Measurements from ENCODE around the gene PPP1R3A. TPM values are rescaled to one million over a fixed set of nuclear protein-coding genes. Genes with fewer than 3 reads are reported as not detected.

The PPP1R3A gene
- not detected in 2 replicates for total RNA-seq (2014; rRNA removed; shearing (Covaris generic))
- polyA plus RNA-seq (2016; fragmentation: Nextera tagmentation; extraction: Ambion mirVana), result not detected in 2 replicates

GRCh38 chr7:113918946-113919345, at the start of gene PPP1R3A:
TSS of gene PPP1R3A (minus strand) at chr7:113919009. CDS start at chr7:113918996, 13 bp downstream.
- Histone ChIP-seq H3K4me3 (no peak within 1 kb of the TSS), H3K27me3 (replicated peaks; ENCODE audit: insufficient read depth) (no peaks in the 10 kb centered on the region), H3K27ac (no peak within 1 kb of the TSS), H3K9me3 (ENCODE audit: low read depth) (no peaks in the 10 kb centered on the region), H3K9ac (no peak within 1 kb of the TSS), H3K79me2 (ENCODE audit: insufficient read depth) (no peaks in the 10 kb centered on the region), H4K20me1 (ENCODE audit: insufficient read depth) (no peaks in the 10 kb centered on the region), H3K9me2 (ENCODE audit: insufficient read depth) (no peaks in the 10 kb centered on the region), H2AFZ (no peak within 1 kb of the TSS), H3F3A (ENCODE audit: insufficient read depth) (no peaks in the 10 kb centered on the region), H3K36me3 (ENCODE audit: low read depth) (no peaks in the 10 kb centered on the region), H3K4me2 (ENCODE audit: unreplicated experiment) (no peak within 1 kb of the TSS), H3K4me1 (ENCODE audit: insufficient read depth) (no peaks in the 10 kb centered on the region)
- in situ Hi-C loops (cut with MboI), result no loop called here
- no peak for DNase-seq
- 6 to 7% methylated on average over 2 of the region's 2 CpGs for WGBS, 2 experiments (ENCODE audit: low coverage in 1 of 2, low lambda C conversion rate in 2 of 2, missing lambda C conversion rate in 2 of 2)
- TF ChIP-seq EZH2 (IDR thresholded peaks at IDR 0.05; ENCODE audit: insufficient read depth, poor library complexity, severe bottlenecking) (no peak), EZH2phosphoT487 (IDR thresholded peaks at IDR 0.05; ENCODE audit: insufficient read depth, low read depth) (no peak)

GRCh38 chr7:113963356-113963755, 44.5 kb upstream of the PPP1R3A start:
- in situ Hi-C loops (cut with MboI), result no loop called here
- no peaks in the 10 kb centered on the region for H3K36me3 ChIP-seq (ENCODE audit: low read depth)
- no peak overlapping the region for H3K4me3 ChIP-seq
- no peak overlapping the region for H3K4me2 ChIP-seq (ENCODE audit: unreplicated experiment)
- H3K9me3 ChIP-seq (ENCODE audit: low read depth), result no peaks in the 10 kb centered on the region
- 7 to 8% methylated on average over 2 of the region's 2 CpGs for WGBS, 2 experiments (ENCODE audit: low coverage in 1 of 2, low lambda C conversion rate in 2 of 2, missing lambda C conversion rate in 2 of 2)
- H3K4me1 ChIP-seq (ENCODE audit: insufficient read depth), result no peaks in the 10 kb centered on the region
- H3K9ac ChIP-seq, result no peak overlapping the region
- H4K20me1 ChIP-seq (ENCODE audit: insufficient read depth), result no peaks in the 10 kb centered on the region
- no peaks in the 10 kb centered on the region for H3K79me2 ChIP-seq (ENCODE audit: insufficient read depth)
- H3F3A ChIP-seq (ENCODE audit: insufficient read depth), result no peaks in the 10 kb centered on the region
- no peak for DNase-seq
- H2AFZ ChIP-seq, result no peak overlapping the region
- no peaks in the 10 kb centered on the region for H3K9me2 ChIP-seq (ENCODE audit: insufficient read depth)
- H3K27ac ChIP-seq, result no peak overlapping the region
- no peaks in the 10 kb centered on the region for H3K27me3 ChIP-seq (replicated peaks; ENCODE audit: insufficient read depth)
- TF ChIP-seq EZH2 (IDR thresholded peaks at IDR 0.05; ENCODE audit: insufficient read depth, poor library complexity, severe bottlenecking) (no peak), EZH2phosphoT487 (IDR thresholded peaks at IDR 0.05; ENCODE audit: insufficient read depth, low read depth) (no peak)

- H4K20me1 ChIP-seq (ENCODE audit: insufficient read depth), result no peaks in the 10 kb centered on the region
- no peaks in the 10 kb centered on the region for H3K9me3 ChIP-seq (ENCODE audit: low read depth)
- WGBS, 2 experiments (ENCODE audit: low coverage in 1 of 2, low lambda C conversion rate in 2 of 2, missing lambda C conversion rate in 2 of 2), result 15 to 28% methylated on average over 2 of the region's 2 CpGs
- no peaks in the 10 kb centered on the region for H3K27me3 ChIP-seq (replicated peaks; ENCODE audit: insufficient read depth)
- no peak overlapping the region for H3K9ac ChIP-seq
- no peaks in the 10 kb centered on the region for H3F3A ChIP-seq (ENCODE audit: insufficient read depth)
- in situ Hi-C loops (cut with MboI), result no loop called here
- H3K4me1 ChIP-seq (ENCODE audit: insufficient read depth), result no peaks in the 10 kb centered on the region
- no peak for DNase-seq
- TF ChIP-seq EZH2 (IDR thresholded peaks at IDR 0.05; ENCODE audit: insufficient read depth, poor library complexity, severe bottlenecking) (no peak), EZH2phosphoT487 (IDR thresholded peaks at IDR 0.05; ENCODE audit: insufficient read depth, low read depth) (no peak)
- no peak overlapping the region for H3K4me3 ChIP-seq
- no peaks in the 10 kb centered on the region for H3K79me2 ChIP-seq (ENCODE audit: insufficient read depth)
- no peak overlapping the region for H3K27ac ChIP-seq
- no peak overlapping the region for H3K4me2 ChIP-seq (ENCODE audit: unreplicated experiment)
- no peaks in the 10 kb centered on the region for H3K9me2 ChIP-seq (ENCODE audit: insufficient read depth)
- H2AFZ ChIP-seq, result no peak overlapping the region
- no peaks in the 10 kb centered on the region for H3K36me3 ChIP-seq (ENCODE audit: low read depth)
Observed at GRCh38 chr7:113959910-113960309, 41.1 kb upstream of the PPP1R3A start.

- in situ Hi-C loops (cut with MboI), result no loop called here
- H3K27me3 ChIP-seq (replicated peaks; ENCODE audit: insufficient read depth), result no peaks in the 10 kb centered on the region
- WGBS, 2 experiments (ENCODE audit: low coverage in 1 of 2, low lambda C conversion rate in 2 of 2, missing lambda C conversion rate in 2 of 2), result 20 to 30% methylated on average over 2 of the region's 2 CpGs
- H3K4me3 ChIP-seq, result no peak overlapping the region
- no peak overlapping the region for H3K9ac ChIP-seq
- H3K9me3 ChIP-seq (ENCODE audit: low read depth), result no peaks in the 10 kb centered on the region
- H3F3A ChIP-seq (ENCODE audit: insufficient read depth), result no peaks in the 10 kb centered on the region
- DNase-seq, result no peak
- H3K27ac ChIP-seq, result no peak overlapping the region
- no peaks in the 10 kb centered on the region for H3K79me2 ChIP-seq (ENCODE audit: insufficient read depth)
- H3K9me2 ChIP-seq (ENCODE audit: insufficient read depth), result no peaks in the 10 kb centered on the region
- H3K36me3 ChIP-seq (ENCODE audit: low read depth), result no peaks in the 10 kb centered on the region
- H3K4me1 ChIP-seq (ENCODE audit: insufficient read depth), result no peaks in the 10 kb centered on the region
- H3K4me2 ChIP-seq (ENCODE audit: unreplicated experiment), result no peak overlapping the region
- TF ChIP-seq EZH2 (IDR thresholded peaks at IDR 0.05; ENCODE audit: insufficient read depth, poor library complexity, severe bottlenecking) (no peak), EZH2phosphoT487 (IDR thresholded peaks at IDR 0.05; ENCODE audit: insufficient read depth, low read depth) (no peak)
- H2AFZ ChIP-seq, result no peak overlapping the region
- no peaks in the 10 kb centered on the region for H4K20me1 ChIP-seq (ENCODE audit: insufficient read depth)
Observed at GRCh38 chr7:113955157-113955556, 36.3 kb upstream of the PPP1R3A start.

GRCh38 chr7:113953553-113953952, 34.7 kb upstream of the PPP1R3A start:
- no peaks in the 10 kb centered on the region for H3F3A ChIP-seq (ENCODE audit: insufficient read depth)
- H3K4me1 ChIP-seq (ENCODE audit: insufficient read depth), result no peaks in the 10 kb centered on the region
- H3K4me2 ChIP-seq (ENCODE audit: unreplicated experiment), result no peak overlapping the region
- 12 to 27% methylated on average over 2 of the region's 2 CpGs for WGBS, 2 experiments (ENCODE audit: low coverage in 1 of 2, low lambda C conversion rate in 2 of 2, missing lambda C conversion rate in 2 of 2)
- in situ Hi-C loops (cut with MboI), result no loop called here
- no peak overlapping the region for H3K27ac ChIP-seq
- no peak for DNase-seq
- H3K27me3 ChIP-seq (replicated peaks; ENCODE audit: insufficient read depth), result no peaks in the 10 kb centered on the region
- H3K36me3 ChIP-seq (ENCODE audit: low read depth), result no peaks in the 10 kb centered on the region
- H3K79me2 ChIP-seq (ENCODE audit: insufficient read depth), result no peaks in the 10 kb centered on the region
- H3K9me2 ChIP-seq (ENCODE audit: insufficient read depth), result no peaks in the 10 kb centered on the region
- H4K20me1 ChIP-seq (ENCODE audit: insufficient read depth), result no peaks in the 10 kb centered on the region
- no peak overlapping the region for H3K4me3 ChIP-seq
- H3K9me3 ChIP-seq (ENCODE audit: low read depth), result no peaks in the 10 kb centered on the region
- H3K9ac ChIP-seq, result no peak overlapping the region
- H2AFZ ChIP-seq, result no peak overlapping the region
- no peak for TF ChIP-seq EZH2 (IDR thresholded peaks at IDR 0.05; ENCODE audit: insufficient read depth, poor library complexity, severe bottlenecking)
- no peak for TF ChIP-seq EZH2phosphoT487 (IDR thresholded peaks at IDR 0.05; ENCODE audit: insufficient read depth, low read depth)
